ENCODE results near the gene CNDP2.

- no peak for TF ChIP-seq CTCF (IDR thresholded peaks at IDR 0.05)
- TF ChIP-seq ZFX (IDR thresholded peaks at IDR 0.05; ENCODE audit: borderline replicate concordance): no peak
Observed at GRCh38 chr18:74477771-74478170, 18.4 kb upstream of the CNDP2 start.

All from 22Rv1 (cell line).